HT-29 (cell line): ENCODE data around the gene PPP1R12A. TPM values are rescaled to one million over a fixed set of nuclear protein-coding genes. Genes with fewer than 3 reads are reported as not detected.
A peak's percentile ranks its signal among the peaks of the same experiment; 100 is the strongest.

Experiments
- DNase-seq: peaks from one replicate; pipeline ENCODE4 v3.0.0-alpha.2; 2015; ENCODE audit warnings: low spot score
- small RNA-seq: library from RNA; depleted of rRNA; stranded (forward); fragments of <200 nt; gene quantifications from one replicate; pipeline ENCODE3, GENCODE V24; 2014
- total RNA-seq: library from RNA; depleted of rRNA; stranded (reverse); fragments of >200 nt; shearing (Covaris generic); gene quantifications from 2 replicates; pipeline ENCODE4 v1.2.3, GENCODE V29; 2014; rRNA removed

Gene PPP1R12A
- total RNA-seq, 1 experiment from 2014 or later, result 26.1 TPM

GRCh38 chr12:79769860-79770485, 164.9 kb downstream of the PPP1R12A start:
- DNase-seq, result no peak

DNA sequence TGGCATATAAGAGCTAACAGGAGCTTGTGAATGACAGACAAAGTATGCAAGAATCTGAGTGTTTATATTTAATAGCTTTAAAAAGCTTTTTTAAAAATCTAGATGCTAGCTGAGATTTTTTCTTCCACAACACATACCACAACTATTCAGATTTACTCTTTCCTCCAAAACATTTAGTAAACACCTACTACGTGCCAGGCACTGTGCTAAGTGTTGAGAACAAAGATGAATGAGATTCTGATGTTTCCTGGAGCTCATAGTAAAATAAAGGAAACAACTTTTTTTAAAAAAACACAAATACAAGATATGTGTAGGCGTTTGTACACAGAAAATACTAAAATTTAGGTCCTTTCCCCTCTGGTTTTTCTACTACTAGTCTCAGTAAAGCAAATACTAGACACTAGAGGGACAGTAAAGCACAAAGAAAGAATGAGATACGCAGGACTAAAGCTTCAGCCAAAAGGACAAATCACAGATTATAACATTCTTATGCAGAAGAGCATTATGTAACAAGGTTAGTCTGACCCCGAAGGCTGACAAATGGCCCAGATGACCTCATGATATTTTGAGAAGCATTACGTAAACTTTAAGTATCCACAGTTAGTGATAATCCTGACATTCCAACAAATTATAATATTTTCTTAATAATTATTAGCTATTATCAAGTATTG, 165.6 kb downstream of the PPP1R12A start:
- no peak for DNase-seq

- no peak for DNase-seq
Observed at GRCh38 chr12:79766705-79767464, 168.0 kb downstream of the PPP1R12A start.

- no peak for DNase-seq
Observed at GRCh38 chr12:79765157-79765556, 169.7 kb downstream of the PPP1R12A start.

GRCh38 chr12:79764641-79765040, 170.3 kb downstream of the PPP1R12A start:
- no peak for DNase-seq

- DNase-seq, result no peak
Observed at GRCh38 chr12:79763766-79764452, 171.0 kb downstream of the PPP1R12A start.

- DNase-seq, result no peak
Observed at GRCh38 chr12:79761341-79761740, 173.6 kb downstream of the PPP1R12A start.

GRCh38 chr12:79747274-79747673, 187.6 kb downstream of the PPP1R12A start:
- no peak for DNase-seq

- DNase-seq, result peak; percentile 90
Observed at GRCh38 chr12:79737875-79738718, 196.8 kb downstream of the PPP1R12A start.

GRCh38 chr12:79732638-79733037, 202.3 kb downstream of the PPP1R12A start:
- no peak for DNase-seq

- DNase-seq, result no peak
Observed at GRCh38 chr12:79725987-79726386, 208.9 kb downstream of the PPP1R12A start.

Small RNA genes lying within 50 kb of the gene (small RNA-seq; reads per million reads assigned to genes)
- gene RNA5SP363, result not detected

Other genes starting within 250 kb of the PPP1R12A start
- gene PAWR, start 244.1 kb downstream of the PPP1R12A start, total RNA-seq, result 255 and 306 TPM in 2 replicates
- 0.13 and 0.18 TPM in 2 replicates for gene OTOGL, start 164.4 kb upstream of the PPP1R12A start, total RNA-seq